ENCODE results near the gene GCSH.

- TF ChIP-seq, protein P1, sequence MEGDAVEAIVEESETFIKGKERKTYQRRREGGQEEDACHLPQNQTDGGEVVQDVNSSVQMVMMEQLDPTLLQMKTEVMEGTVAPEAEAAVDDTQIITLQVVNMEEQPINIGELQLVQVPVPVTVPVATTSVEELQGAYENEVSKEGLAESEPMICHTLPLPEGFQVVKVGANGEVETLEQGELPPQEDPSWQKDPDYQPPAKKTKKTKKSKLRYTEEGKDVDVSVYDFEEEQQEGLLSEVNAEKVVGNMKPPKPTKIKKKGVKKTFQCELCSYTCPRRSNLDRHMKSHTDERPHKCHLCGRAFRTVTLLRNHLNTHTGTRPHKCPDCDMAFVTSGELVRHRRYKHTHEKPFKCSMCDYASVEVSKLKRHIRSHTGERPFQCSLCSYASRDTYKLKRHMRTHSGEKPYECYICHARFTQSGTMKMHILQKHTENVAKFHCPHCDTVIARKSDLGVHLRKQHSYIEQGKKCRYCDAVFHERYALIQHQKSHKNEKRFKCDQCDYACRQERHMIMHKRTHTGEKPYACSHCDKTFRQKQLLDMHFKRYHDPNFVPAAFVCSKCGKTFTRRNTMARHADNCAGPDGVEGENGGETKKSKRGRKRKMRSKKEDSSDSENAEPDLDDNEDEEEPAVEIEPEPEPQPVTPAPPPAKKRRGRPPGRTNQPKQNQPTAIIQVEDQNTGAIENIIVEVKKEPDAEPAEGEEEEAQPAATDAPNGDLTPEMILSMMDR (IDR thresholded peaks at IDR 0.05): no peak
- TF ChIP-seq POLR2A (IDR thresholded peaks at IDR 0.05; ENCODE audit: low read depth) (no peak), EP300 (IDR thresholded peaks at IDR 0.05) (no peak), POLR2AphosphoS5 (IDR thresholded peaks at IDR 0.05) (no peak)
Observed at GRCh38 chr16:81040842-81041241, 55.4 kb downstream of the GCSH start.

Measured in esophagus muscularis mucosa (tissue), 4 donors.